ENCODE results near the gene FAM221B.

The FAM221B gene

DNA sequence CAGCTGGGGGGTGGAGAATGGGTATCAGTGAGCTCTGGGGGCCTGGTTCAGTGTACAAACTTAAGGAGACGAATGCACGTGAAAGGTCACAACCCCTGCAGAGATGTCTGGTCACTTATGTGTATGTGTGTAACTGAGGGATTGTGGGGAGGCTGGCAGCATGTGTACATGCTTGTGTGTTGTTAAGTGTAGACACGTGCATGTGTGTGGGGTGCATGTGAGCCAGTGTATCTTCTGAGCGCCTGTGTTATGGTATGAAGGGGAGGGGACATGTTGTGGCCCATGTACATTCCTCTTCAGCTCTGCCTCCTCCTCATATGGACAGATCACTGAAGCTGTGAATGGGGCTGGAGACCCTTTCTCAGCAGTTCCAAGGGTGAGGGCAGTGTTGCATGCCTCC, 2.5 kb upstream of the FAM221B start:
- no peak for TF ChIP-seq ZNF384 (IDR thresholded peaks at IDR 0.05)
- no peak for TF ChIP-seq HDGF (IDR thresholded peaks at IDR 0.05; ENCODE audit: borderline replicate concordance)
- no peak for TF ChIP-seq FOXA1 (IDR thresholded peaks at IDR 0.05)
- TF ChIP-seq, protein P1, sequence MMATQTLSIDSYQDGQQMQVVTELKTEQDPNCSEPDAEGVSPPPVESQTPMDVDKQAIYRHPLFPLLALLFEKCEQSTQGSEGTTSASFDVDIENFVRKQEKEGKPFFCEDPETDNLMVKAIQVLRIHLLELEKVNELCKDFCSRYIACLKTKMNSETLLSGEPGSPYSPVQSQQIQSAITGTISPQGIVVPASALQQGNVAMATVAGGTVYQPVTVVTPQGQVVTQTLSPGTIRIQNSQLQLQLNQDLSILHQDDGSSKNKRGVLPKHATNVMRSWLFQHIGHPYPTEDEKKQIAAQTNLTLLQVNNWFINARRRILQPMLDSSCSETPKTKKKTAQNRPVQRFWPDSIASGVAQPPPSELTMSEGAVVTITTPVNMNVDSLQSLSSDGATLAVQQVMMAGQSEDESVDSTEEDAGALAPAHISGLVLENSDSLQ (IDR thresholded peaks at IDR 0.05) = no peak
- TF ChIP-seq TARDBP (IDR thresholded peaks at IDR 0.05) = no peak
- TF ChIP-seq LEF1 (IDR thresholded peaks at IDR 0.05; ENCODE audit: borderline replicate concordance) = no peak
- TF ChIP-seq FOXK2 (IDR thresholded peaks at IDR 0.05) = no peak
- no peak for TF ChIP-seq SUZ12 (IDR thresholded peaks at IDR 0.05)
- no peak for TF ChIP-seq SP1 (IDR thresholded peaks at IDR 0.05)
- no peak for TF ChIP-seq L3MBTL2 (conservative IDR thresholded peaks at IDR 0.05)
- no peak for TF ChIP-seq ELF4 (IDR thresholded peaks at IDR 0.05)
- ChIA-PET CTCF (no interaction called here), POLR2A (no interaction called here)
- no peak for DNase-seq (ENCODE audit: extremely low spot score)

GRCh38 chr9:35829764-35830096, 1.2 kb upstream of the FAM221B start:
- TF ChIP-seq HDGF (IDR thresholded peaks at IDR 0.05; ENCODE audit: borderline replicate concordance) = no peak
- no peak for TF ChIP-seq ELF4 (IDR thresholded peaks at IDR 0.05)
- TF ChIP-seq FOXK2 (IDR thresholded peaks at IDR 0.05) = no peak
- DNase-seq (ENCODE audit: extremely low spot score) = no peak
- ChIA-PET POLR2A (no interaction called here), CTCF (no interaction called here)

DNA sequence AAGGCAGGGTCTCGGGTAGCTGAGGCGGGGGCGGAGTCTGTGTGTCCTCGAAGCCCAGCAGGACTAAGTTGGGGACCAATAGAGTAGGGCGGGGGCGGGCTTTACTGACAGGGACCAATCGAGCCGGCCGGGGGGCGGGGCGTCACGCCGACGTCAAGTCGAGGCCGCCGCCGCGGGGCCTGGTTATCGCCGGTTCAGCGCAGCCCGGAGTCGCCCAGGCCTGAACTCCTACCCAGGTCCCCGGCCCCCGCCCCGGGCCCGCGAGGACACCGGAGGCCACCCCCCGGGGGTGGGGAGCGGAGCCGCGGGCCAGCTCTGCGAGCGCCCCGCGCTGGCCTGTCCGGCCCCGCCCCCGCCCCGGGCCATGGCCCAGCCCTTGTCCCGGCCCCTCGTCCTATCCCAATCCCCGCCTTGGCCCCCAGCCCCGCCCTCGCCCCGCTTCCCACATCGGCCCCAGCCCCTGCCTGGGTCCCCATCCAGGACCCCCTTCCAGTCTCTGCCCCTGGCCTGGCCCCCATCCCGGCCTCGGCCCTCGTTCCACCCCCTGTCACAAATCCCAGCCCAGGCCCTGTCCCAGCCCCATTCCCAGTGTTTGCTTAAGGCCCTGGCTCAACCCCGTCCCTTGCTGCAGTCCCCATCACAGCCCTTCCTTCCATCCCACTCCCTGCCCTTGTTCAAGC, 692 bp upstream of the FAM221B start, which contains the start of gene TMEM8B:
Gene TMEM8B, plus strand, starts transcription at position 145 of the 680 bp plus-strand sequence. Its CDS starts 220 bp downstream, at position 365.
- peak; percentile 95 for DNase-seq (ENCODE audit: extremely low spot score)
- CTCF ChIA-PET = no interaction called here
- POLR2A ChIA-PET = interaction anchor here (0.6 to 1.9 kb wide), 3 partner anchors 15 to 217 kb away, joined by 3 to 9 read pairs (median 3); partner anchors contain the start of gene HINT2
- TF ChIP-seq BHLHE40 (IDR thresholded peaks at IDR 0.05; ENCODE audit: borderline replicate concordance) = no peak
- TF ChIP-seq SUZ12 (IDR thresholded peaks at IDR 0.05) = no peak
- TF ChIP-seq TARDBP (IDR thresholded peaks at IDR 0.05) = no peak
- TF ChIP-seq, protein P1 (IDR thresholded peaks at IDR 0.05) = peak; percentile 45
- TF ChIP-seq FOXK2 (IDR thresholded peaks at IDR 0.05) = no peak

DNA sequence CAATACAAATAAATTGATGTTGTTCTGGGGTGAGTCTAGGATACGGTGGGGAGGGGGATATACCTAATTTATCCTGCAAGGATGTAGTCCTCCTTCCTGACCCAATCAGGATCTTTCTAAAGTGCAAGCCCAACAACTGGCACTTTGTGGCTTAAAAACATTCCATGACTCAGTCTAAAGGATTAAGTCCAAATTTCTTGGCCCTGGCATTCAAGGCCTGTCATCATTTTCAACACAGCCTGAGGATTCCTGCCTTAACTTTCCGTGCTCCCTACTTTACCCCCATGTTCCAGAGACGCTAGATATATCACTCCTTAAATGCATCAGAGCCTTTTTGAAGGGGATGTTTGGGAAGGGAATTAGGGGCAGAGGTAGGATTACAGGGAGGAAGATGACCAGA, 1.0 kb downstream of the FAM221B start:
- CTCF ChIA-PET = interaction anchor here (1.3 kb wide), 1 partner anchor 37 kb away, joined by 8 read pairs; no protein-coding TSS in a partner anchor

DNA sequence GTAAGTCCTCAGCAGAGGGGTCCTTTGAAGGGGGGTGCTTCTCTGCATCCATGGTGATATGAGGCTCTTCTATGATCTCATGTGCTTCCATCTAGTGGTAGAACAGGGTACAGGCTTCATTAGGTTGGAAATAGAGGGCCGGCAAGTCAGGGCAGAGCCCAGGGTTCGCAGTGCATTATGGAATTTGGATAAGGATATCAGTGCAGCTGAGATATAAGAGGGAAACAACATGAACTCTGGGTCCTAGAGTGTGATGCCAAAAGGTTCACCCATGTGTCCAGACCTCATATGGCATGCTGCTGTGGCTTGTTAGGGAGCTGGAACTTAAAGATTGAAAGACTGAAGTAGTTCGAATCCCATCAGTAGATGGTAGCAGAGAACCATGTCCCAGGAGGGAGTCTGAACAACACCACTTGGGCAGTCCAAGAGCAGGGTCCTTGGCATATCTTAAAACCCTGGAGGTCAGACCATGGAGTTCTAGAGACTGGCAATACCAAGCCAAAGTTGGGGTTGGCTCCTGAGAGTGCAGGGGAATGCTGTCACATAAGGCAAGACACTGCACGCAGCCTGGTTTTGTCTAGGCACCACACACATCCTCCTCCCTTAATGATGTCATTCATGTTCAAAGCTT, 2.3 kb downstream of the FAM221B start:
- peak; percentile 65 for DNase-seq (ENCODE audit: extremely low spot score)
- ChIA-PET CTCF (interaction anchor here (1.3 to 1.7 kb wide), 3 partner anchors 13 to 56 kb away, joined by 6 to 10 read pairs (median 8); partner anchors contain the start of gene SPAG8), POLR2A (interaction anchor here (0.8 to 1.6 kb wide), 2 partner anchors 12 to 94 kb away, joined by 3 to 4 read pairs; partner anchors contain the start of genes CREB3, HINT2 and TLN1)
- TF ChIP-seq SP1 (IDR thresholded peaks at IDR 0.05) = no peak
- no peak for TF ChIP-seq CTBP1 (IDR thresholded peaks at IDR 0.05; ENCODE audit: borderline replicate concordance)
- no peak for TF ChIP-seq ZNF384 (IDR thresholded peaks at IDR 0.05)
- no peak for TF ChIP-seq FOXM1 (IDR thresholded peaks at IDR 0.05; ENCODE audit: borderline replicate concordance)
- TF ChIP-seq L3MBTL2 (conservative IDR thresholded peaks at IDR 0.05) = no peak
- no peak for TF ChIP-seq FOXK2 (IDR thresholded peaks at IDR 0.05)
- no peak for TF ChIP-seq FOXA1 (IDR thresholded peaks at IDR 0.05)
- TF ChIP-seq LEF1 (IDR thresholded peaks at IDR 0.05; ENCODE audit: borderline replicate concordance) = no peak
- no peak for TF ChIP-seq ARNT (IDR thresholded peaks at IDR 0.05)
- TF ChIP-seq SUZ12 (IDR thresholded peaks at IDR 0.05) = no peak
- no peak for TF ChIP-seq TARDBP (IDR thresholded peaks at IDR 0.05)
- TF ChIP-seq HDGF (IDR thresholded peaks at IDR 0.05; ENCODE audit: borderline replicate concordance) = no peak
- no peak for TF ChIP-seq ELF4 (IDR thresholded peaks at IDR 0.05)
- TF ChIP-seq NFRKB (IDR thresholded peaks at IDR 0.05) = no peak
- TF ChIP-seq BHLHE40 (IDR thresholded peaks at IDR 0.05; ENCODE audit: borderline replicate concordance) = no peak
- TF ChIP-seq, protein P1 (IDR thresholded peaks at IDR 0.05) = no peak

More for the DNA sequence above, 1.0 kb downstream of the FAM221B start:
- no peak for DNase-seq (ENCODE audit: extremely low spot score)
- TF ChIP-seq FOXK2 (IDR thresholded peaks at IDR 0.05) = no peak
- no peak for TF ChIP-seq ZNF384 (IDR thresholded peaks at IDR 0.05)
- no peak for TF ChIP-seq NFRKB (IDR thresholded peaks at IDR 0.05)
- no peak for TF ChIP-seq HDGF (IDR thresholded peaks at IDR 0.05; ENCODE audit: borderline replicate concordance)
- TF ChIP-seq ARNT (IDR thresholded peaks at IDR 0.05) = no peak
- TF ChIP-seq, protein P1 (IDR thresholded peaks at IDR 0.05) = no peak
- POLR2A ChIA-PET = interaction anchor here (1.9 kb wide), 1 partner anchor 13 kb away, joined by 9 read pairs; the partner anchor contains the start of gene HINT2

DNA sequence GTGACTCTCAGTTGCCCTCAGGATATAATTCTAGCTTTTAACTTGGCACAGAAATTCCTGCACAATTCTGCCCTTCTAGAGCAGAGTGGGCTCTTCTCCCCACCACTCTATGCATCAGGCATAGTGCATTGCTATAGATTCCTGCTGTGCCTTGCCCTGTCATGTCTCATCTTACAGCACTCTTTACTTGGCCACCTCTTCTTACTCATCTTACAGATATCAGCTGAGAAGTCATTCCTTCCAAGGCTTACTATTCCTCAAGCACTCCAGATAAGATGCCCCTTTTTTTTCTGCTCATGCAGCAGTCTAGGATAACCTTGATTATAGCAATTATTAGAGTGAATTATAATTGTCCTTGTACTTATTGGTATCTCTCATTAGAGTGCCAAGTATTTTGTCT, 5.6 kb downstream of the FAM221B start:
- no peak for TF ChIP-seq FOXM1 (IDR thresholded peaks at IDR 0.05; ENCODE audit: borderline replicate concordance)
- no peak for TF ChIP-seq ZNF384 (IDR thresholded peaks at IDR 0.05)
- no peak for TF ChIP-seq FOXK2 (IDR thresholded peaks at IDR 0.05)
- no peak for TF ChIP-seq BHLHE40 (IDR thresholded peaks at IDR 0.05; ENCODE audit: borderline replicate concordance)
- TF ChIP-seq ELF4 (IDR thresholded peaks at IDR 0.05) = no peak
- no peak for TF ChIP-seq LEF1 (IDR thresholded peaks at IDR 0.05; ENCODE audit: borderline replicate concordance)
- TF ChIP-seq SUZ12 (IDR thresholded peaks at IDR 0.05) = no peak
- TF ChIP-seq, protein P1 (IDR thresholded peaks at IDR 0.05) = no peak
- no peak for TF ChIP-seq SP1 (IDR thresholded peaks at IDR 0.05)
- TF ChIP-seq NFRKB (IDR thresholded peaks at IDR 0.05) = no peak
- TF ChIP-seq FOXA1 (IDR thresholded peaks at IDR 0.05) = no peak
- no peak for TF ChIP-seq ARNT (IDR thresholded peaks at IDR 0.05)
- no peak for TF ChIP-seq TARDBP (IDR thresholded peaks at IDR 0.05)
- no peak for TF ChIP-seq HDGF (IDR thresholded peaks at IDR 0.05; ENCODE audit: borderline replicate concordance)
- no peak for TF ChIP-seq L3MBTL2 (conservative IDR thresholded peaks at IDR 0.05)
- TF ChIP-seq CTBP1 (IDR thresholded peaks at IDR 0.05; ENCODE audit: borderline replicate concordance) = no peak
- ChIA-PET POLR2A (no interaction called here), CTCF (no interaction called here)
- no peak for DNase-seq (ENCODE audit: extremely low spot score)

All from HEK293T (cell line).